ENCODE measurements around the gene SH3PXD2A.
"Not testable (repeated sequence)": the region's sequence is repeated elsewhere in the genome, so short reads cannot be mapped to it uniquely, and the experiment has no call there.

- not testable (repeated sequence) for TF ChIP-seq CTCF, POLR2A (IDR thresholded peaks at IDR 0.05)
Observed at GRCh38 chr10:103760233-103760632, 95.1 kb downstream of the SH3PXD2A start.
